Pancreas (tissue), 10 donors: ENCODE results near the gene IBA57. TPM values are rescaled to one million over a fixed set of nuclear protein-coding genes. Genes with fewer than 3 reads are reported as not detected.

Experiments
- ATAC-seq, 4 donors: fragments of 200-7000 bp; cut with Tn5 transposase; one replicate each; pipeline versions ENCODE4 v1.8.0 to v1.9.1; 2020; ENCODE audit warnings: mild to moderate bottlenecking in 4 of 4, moderate library complexity in 4 of 4
- DNase-seq, 6 donors: peaks; one replicate each; pipeline ENCODE4 v3.0.0-alpha.2; 2020
- FAIRE-seq: peaks from 2 replicates; lab custom pipeline; 2012; peaks lifted over from hg19 to GRCh38; lab: Jason Lieb, UNC
- H3K27ac ChIP-seq, 4 donors: fragments of 200-600 bp; sonication (generic); 1 replicate in 3 of 4; 2 replicates in 1 of 4; pipeline versions ENCODE4 v1.5.0 to v1.8.0; 2020
- H3K27me3 ChIP-seq, 4 donors: fragments of 200-600 bp; one replicate each; pipeline ENCODE4 v1.8.0; 2021
- H3K36me3 ChIP-seq, 3 donors: fragments of 200-600 bp; sonication (generic) in 1 of 3; one replicate each; pipeline versions ENCODE4 v1.5.0 to v1.8.0; 2020 to 2021
- H3K4me1 ChIP-seq, 3 donors: fragments of 200-600 bp; one replicate each; pipeline ENCODE4 v1.8.0; 2021
- H3K4me3 ChIP-seq, 4 donors: fragments of 200-600 bp; sonication (generic) in 2 of 4; one replicate each; pipeline versions ENCODE4 v1.5.0 to v1.8.0; 2020 to 2021
- H3K9me3 ChIP-seq, 4 donors: fragments of 200-600 bp; one replicate each; pipeline ENCODE4 v1.8.0; 2021
- WGBS, 2 donors: extraction: QIAGEN DNeasy Blood & Tissue Kit; methylation state at CpG; one replicate each; pipeline ENCODE4 v1.1.7; 2013; 5-methylcytosine and 5-hydroxymethylcytosine counted together
- intact Hi-C, 3 donors: fragments of 100-400 bp; cut with DNase I; formaldehyde crosslinking; loops; one replicate each; pipeline versions ENCODE4 v1.11.1 to v1.14.2; 2022
- polyA plus RNA-seq, 2 donors: library from polyadenylated mRNA; stranded (reverse); fragments of 200-250 nt; gene quantifications; one replicate each; pipeline ENCODE4 v1.2.3, GENCODE V29; 2013
- total RNA-seq, 6 donors: library from RNA; stranded (reverse); fragmentation: NEBNext Ultra II Directional in 4 of 6; extraction: Animal tissue kit (Norgen Biotek cat#: 25700) in 4 of 6; gene quantifications; one replicate each; pipeline versions ENCODE4 v1.2.1 to v1.2.4, GENCODE V29; 2021 to 2023
- TF ChIP-seq, protein P1 (sequence below), 4 donors: fragments of 200-600 bp; sonication (generic) in 3 of 4; IDR thresholded peaks; one replicate each; pipeline versions ENCODE4 v1.5.0 to v1.8.0; 2021; ENCODE audit warnings: antibody characterized with exemption in 4 of 4
- donor health status: healthy with polysubstance abuse.
- donor health status: DM: no; HTN: no; CAD: no; lungs with moderate emphysema.
- donor health status: DM: no; HTN: no; CAD: no.
- donor health status: control.
- donor health status: control.
- donor health status: Bipolar disorder and iron deficiency.
- donor health status: DM: yes; HTN: yes; CAD: no.
- donor health status: DM: no; HTN: no; CAD: no.
- donor health status: DM: no; HTN: no; CAD: no.
- donor health status: DM: yes; HTN: yes; CAD: no.

The IBA57 gene
- total and polyA plus RNA-seq, 8 donors, result 2.4 to 14.4 (median 7.0) TPM

- DNase-seq (peak in 1 of 6 donors; percentile 65), ATAC-seq (no peak), FAIRE-seq (no peak)
- H3K27me3 ChIP-seq, result no peaks in the 10 kb centered on the region
- H3K36me3 ChIP-seq, result no peaks in the 10 kb centered on the region
- H3K4me3 ChIP-seq, result no peak overlapping the region
- H3K9me3 ChIP-seq, result no peaks in the 10 kb centered on the region
- intact Hi-C loops, result no loop called here
- TF ChIP-seq, protein P1, sequence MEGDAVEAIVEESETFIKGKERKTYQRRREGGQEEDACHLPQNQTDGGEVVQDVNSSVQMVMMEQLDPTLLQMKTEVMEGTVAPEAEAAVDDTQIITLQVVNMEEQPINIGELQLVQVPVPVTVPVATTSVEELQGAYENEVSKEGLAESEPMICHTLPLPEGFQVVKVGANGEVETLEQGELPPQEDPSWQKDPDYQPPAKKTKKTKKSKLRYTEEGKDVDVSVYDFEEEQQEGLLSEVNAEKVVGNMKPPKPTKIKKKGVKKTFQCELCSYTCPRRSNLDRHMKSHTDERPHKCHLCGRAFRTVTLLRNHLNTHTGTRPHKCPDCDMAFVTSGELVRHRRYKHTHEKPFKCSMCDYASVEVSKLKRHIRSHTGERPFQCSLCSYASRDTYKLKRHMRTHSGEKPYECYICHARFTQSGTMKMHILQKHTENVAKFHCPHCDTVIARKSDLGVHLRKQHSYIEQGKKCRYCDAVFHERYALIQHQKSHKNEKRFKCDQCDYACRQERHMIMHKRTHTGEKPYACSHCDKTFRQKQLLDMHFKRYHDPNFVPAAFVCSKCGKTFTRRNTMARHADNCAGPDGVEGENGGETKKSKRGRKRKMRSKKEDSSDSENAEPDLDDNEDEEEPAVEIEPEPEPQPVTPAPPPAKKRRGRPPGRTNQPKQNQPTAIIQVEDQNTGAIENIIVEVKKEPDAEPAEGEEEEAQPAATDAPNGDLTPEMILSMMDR (IDR thresholded peaks at IDR 0.05), result no peak
- 83 to 88% methylated on average over 8 to 11 of the region's 11 CpGs for whole genome bisulfite sequencing, 2 donors
- no peaks in the 10 kb centered on the region for H3K4me1 ChIP-seq
- no peak overlapping the region for H3K27ac ChIP-seq
Measured at GRCh38 chr1:228210076-228210651, 44.6 kb downstream of the IBA57 start.

GRCh38 chr1:228210712-228211530, 45.3 kb downstream of the IBA57 start:
- no peak overlapping the region for H3K27ac ChIP-seq
- H3K27me3 ChIP-seq, result no peaks in the 10 kb centered on the region
- DNase-seq (peak in 1 of 6 donors; percentile 60), ATAC-seq (no peak), FAIRE-seq (no peak)
- no peaks in the 10 kb centered on the region for H3K4me1 ChIP-seq
- TF ChIP-seq, protein P1 (IDR thresholded peaks at IDR 0.05), result no peak
- no peak overlapping the region for H3K4me3 ChIP-seq
- no peaks in the 10 kb centered on the region for H3K36me3 ChIP-seq
- WGBS, 2 donors, result 80 to 95% methylated on average over 16 of the region's 16 CpGs
- intact Hi-C loops, result no loop called here
- H3K9me3 ChIP-seq, result no peaks in the 10 kb centered on the region

- no peaks in the 10 kb centered on the region for H3K27me3 ChIP-seq
- ATAC-seq, result no peak
- DNase-seq, result peak in 1 of 6 donors; percentile 67
- no peaks in the 10 kb centered on the region for H3K9me3 ChIP-seq
- H3K4me3 ChIP-seq, result no peak overlapping the region
- TF ChIP-seq, protein P1 (IDR thresholded peaks at IDR 0.05), result no peak
- H3K4me1 ChIP-seq, result no peaks in the 10 kb centered on the region
- intact Hi-C loops, result no loop called here
- no peak for FAIRE-seq
- 83 to 88% methylated on average over 84 to 96 of the region's 96 CpGs for WGBS, 2 donors
- H3K36me3 ChIP-seq, result no peaks in the 10 kb centered on the region
- H3K27ac ChIP-seq, result no peak overlapping the region
Measured at GRCh38 chr1:228211531-228212414, 46.2 kb downstream of the IBA57 start.

DNA sequence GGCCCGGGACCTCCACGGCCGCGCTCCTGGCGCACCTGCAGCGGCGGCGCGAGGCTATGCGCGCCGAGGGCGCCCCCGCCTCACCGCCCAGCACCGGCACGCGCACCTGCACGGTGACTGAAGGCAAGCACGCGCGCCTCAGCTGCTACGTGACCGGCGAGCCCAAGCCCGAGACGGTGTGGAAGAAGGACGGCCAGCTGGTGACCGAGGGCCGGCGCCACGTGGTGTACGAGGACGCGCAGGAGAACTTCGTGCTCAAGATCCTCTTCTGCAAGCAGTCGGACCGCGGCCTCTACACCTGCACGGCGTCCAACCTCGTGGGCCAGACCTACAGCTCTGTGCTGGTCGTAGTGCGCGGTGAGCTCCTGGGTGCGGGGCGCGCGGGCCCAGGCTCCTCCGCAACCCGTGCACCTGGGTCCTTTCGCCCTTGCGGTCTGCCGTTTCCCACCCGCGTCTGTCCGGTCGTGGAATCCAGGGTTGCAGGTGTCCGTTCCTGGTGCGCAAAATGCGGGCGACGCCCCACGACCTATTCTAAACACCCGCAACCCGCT, 46.9 kb downstream of the IBA57 start:
- H3K27ac ChIP-seq, result no peak overlapping the region
- 36 to 48% methylated on average over 66 of the region's 66 CpGs for WGBS, 2 donors
- intact Hi-C loops, result no loop called here
- no peaks in the 10 kb centered on the region for H3K27me3 ChIP-seq
- DNase-seq (peak in 2 of 6 donors; percentile 58 to 78), FAIRE-seq (no peak), ATAC-seq (no peak)
- TF ChIP-seq, protein P1 (IDR thresholded peaks at IDR 0.05), result no peak
- peak overlapping the region in 2 of 4 donors; percentile 37 to 53 for H3K4me3 ChIP-seq
- H3K9me3 ChIP-seq, result no peaks in the 10 kb centered on the region
- no peaks in the 10 kb centered on the region for H3K36me3 ChIP-seq
- no peaks in the 10 kb centered on the region for H3K4me1 ChIP-seq
